Stimulated activated memory B cell treated with anti-CD40 and anti-IgM and Interleukin-4, amounts not matched to agents 10 μg/mL and 1 μg/mL and 100 μg/mL, for 72 hours (primary cell): ENCODE data around the gene CKMT2.

Experiments
- ATAC-seq: fragments of 150-1000 bp; cut with Tn5 transposase; 2 replicates; pipeline ENCODE4 v1.10.0; 2021
- H3K27ac Mint-ChIP-seq: one replicate; pipeline ENCODE4 v1.8.0; 2022; ENCODE audit warnings: mild to moderate bottlenecking, mixed read lengths
- H3K27me3 Mint-ChIP-seq: one replicate; pipeline ENCODE4 v1.8.0; 2022; ENCODE audit warnings: mixed read lengths
- H3K36me3 Mint-ChIP-seq: one replicate; pipeline ENCODE4 v1.8.0; 2022; ENCODE audit warnings: mixed read lengths
- H3K4me1 Mint-ChIP-seq: one replicate; pipeline ENCODE4 v1.8.0; 2022; ENCODE audit warnings: mixed read lengths
- H3K4me3 Mint-ChIP-seq: one replicate; pipeline ENCODE4 v1.8.0; 2022; ENCODE audit warnings: mild to moderate bottlenecking, moderate library complexity, mixed read lengths
- H3K9me3 Mint-ChIP-seq: one replicate; pipeline ENCODE4 v1.8.0; 2022; ENCODE audit warnings: mixed read lengths

CKMT2 gene

DNA sequence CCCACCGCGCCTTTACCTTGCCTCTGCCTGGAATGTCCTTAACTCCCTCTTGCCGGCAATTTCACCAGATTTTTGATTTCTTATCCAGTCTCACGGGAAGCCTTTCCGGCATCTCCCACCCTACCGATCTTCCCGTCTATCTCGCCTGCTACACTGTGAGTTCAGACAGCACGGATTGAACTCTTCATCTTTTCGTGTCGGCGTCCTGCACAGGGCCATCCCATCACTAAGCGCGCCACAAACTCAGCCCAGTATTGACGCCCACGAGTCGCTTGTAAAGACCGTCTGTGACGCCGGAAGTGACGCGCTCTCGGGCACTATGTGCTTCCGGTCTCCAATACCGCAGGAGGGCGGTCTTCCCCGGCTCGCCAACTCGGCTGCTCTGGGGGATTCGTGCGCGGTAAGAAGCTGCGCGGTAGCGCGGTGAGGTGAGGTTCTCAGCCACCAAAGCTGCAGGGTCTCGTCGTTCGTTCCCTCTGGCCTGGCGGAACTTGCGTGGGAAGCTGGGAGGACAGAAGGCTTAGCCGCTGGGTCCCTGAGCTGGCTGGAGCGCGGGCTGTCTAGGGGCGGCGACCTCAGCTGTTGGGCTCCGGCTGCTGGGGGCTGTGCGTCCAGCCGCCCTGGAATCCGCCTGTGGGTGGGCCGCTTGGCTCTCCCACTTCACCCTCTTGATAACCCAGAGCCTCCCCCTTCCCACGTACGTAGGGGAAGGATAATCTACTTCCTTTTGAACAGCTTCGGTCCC lies 68.3 kb downstream of the CKMT2 start, which contains the start of gene ZCCHC9:
TSS of gene ZCCHC9 (plus strand) at position 317 of the 745 bp plus-strand sequence. CDS start 3,171 bp downstream, outside the sequence.
- peaks cover 20% of the 10 kb centered on the region for H3K36me3 Mint-ChIP-seq
- no peaks in the 10 kb centered on the region for H3K27me3 Mint-ChIP-seq
- peak within 1 kb of the TSS; percentile 90 for H3K27ac Mint-ChIP-seq
- H3K4me1 Mint-ChIP-seq = peaks cover 23% of the 10 kb centered on the region
- ATAC-seq = peak; percentile 99
- no peaks in the 10 kb centered on the region for H3K9me3 Mint-ChIP-seq
- H3K4me3 Mint-ChIP-seq = peak within 1 kb of the TSS; percentile 89

DNA sequence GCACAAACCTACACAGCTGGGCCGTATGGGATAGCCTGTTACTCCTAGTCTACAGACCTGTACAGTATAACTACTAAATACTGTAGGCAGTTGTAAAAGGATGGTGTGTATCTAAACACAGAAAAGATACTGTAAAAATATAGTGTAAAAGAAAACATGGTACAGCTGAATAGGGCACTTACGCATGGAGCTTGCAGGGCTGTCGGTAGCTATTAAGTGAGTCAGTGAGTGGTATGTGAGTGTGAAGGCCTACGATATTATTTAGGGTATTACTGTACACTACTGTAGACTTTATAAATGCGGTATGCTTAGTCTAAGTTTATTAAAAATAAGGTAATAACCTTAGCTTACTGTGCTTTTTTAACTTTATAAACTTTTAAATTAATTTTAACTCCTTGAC lies 69.5 kb downstream of the CKMT2 start:
- H3K27me3 Mint-ChIP-seq = no peaks in the 10 kb centered on the region
- peaks cover 13% of the 10 kb centered on the region for H3K36me3 Mint-ChIP-seq
- H3K4me3 Mint-ChIP-seq = peak overlapping the region; percentile 89
- H3K9me3 Mint-ChIP-seq = no peaks in the 10 kb centered on the region
- peaks cover 23% of the 10 kb centered on the region for H3K4me1 Mint-ChIP-seq
- no peak overlapping the region for H3K27ac Mint-ChIP-seq
- no peak for ATAC-seq

DNA sequence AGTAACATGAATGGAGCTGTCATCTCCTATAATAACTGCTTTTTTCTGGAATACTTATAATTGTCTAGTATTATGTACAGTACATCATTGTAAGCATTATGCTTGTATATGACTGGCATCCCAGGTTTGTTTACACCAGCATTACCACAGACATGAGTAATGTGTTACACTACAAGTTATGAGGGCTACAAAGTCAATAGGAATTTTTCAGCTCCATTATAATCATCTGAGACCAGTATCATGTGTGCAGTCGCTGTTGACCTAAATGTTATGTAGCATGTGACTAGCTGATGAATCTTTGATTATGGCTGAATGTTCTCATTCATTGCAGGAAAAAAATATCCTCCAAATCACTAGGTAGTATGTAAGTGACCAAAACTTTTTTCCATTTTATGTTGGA lies 70.4 kb downstream of the CKMT2 start:
- H3K36me3 Mint-ChIP-seq = peaks cover 10% of the 10 kb centered on the region
- peaks cover 23% of the 10 kb centered on the region for H3K4me1 Mint-ChIP-seq
- no peak for ATAC-seq
- no peaks in the 10 kb centered on the region for H3K9me3 Mint-ChIP-seq
- no peak overlapping the region for H3K4me3 Mint-ChIP-seq
- H3K27ac Mint-ChIP-seq = no peak overlapping the region
- no peaks in the 10 kb centered on the region for H3K27me3 Mint-ChIP-seq

DNA sequence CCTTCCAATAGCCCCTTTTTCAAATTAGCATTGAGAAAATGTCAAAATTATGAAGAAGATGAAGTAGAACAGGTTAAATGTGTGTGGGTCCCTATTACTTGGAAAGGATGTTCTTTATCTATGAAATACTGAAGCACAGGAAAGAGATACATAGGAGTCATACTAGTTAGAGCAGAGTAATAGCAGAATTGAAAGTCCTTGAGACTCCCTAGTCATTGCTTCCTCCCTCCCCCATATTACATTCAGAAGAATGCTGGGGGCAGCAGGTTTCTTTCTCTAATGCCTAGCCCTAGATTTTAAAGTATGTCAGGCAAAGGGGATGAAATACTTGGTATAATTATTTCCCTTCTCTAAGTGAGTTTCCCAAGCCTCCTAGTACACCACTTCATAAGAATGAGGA lies 72.7 kb downstream of the CKMT2 start:
- peaks cover 25% of the 10 kb centered on the region for H3K36me3 Mint-ChIP-seq
- H3K4me1 Mint-ChIP-seq = peaks cover 7% of the 10 kb centered on the region
- no peak for ATAC-seq
- no peak overlapping the region for H3K27ac Mint-ChIP-seq
- no peak overlapping the region for H3K4me3 Mint-ChIP-seq
- no peaks in the 10 kb centered on the region for H3K27me3 Mint-ChIP-seq
- H3K9me3 Mint-ChIP-seq = no peaks in the 10 kb centered on the region

DNA sequence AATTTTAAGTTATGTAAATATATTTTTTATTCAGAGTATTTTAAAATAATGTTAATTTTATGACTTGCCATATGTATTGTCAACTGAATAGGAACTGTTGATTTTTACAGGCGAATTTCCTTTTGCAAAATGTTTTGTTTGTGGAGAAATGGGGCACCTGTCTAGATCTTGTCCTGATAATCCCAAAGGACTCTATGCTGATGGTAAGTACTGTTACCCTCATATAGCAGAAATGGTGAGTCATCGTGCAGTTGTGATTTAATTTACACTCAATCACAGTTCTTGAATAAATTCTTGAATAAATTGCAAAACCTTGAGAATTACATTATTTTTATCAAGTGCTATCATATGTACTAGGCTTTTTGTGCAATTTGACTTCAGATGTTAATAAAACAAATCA lies 75.7 kb downstream of the CKMT2 start:
- peaks cover 40% of the 10 kb centered on the region for H3K36me3 Mint-ChIP-seq
- no peaks in the 10 kb centered on the region for H3K9me3 Mint-ChIP-seq
- no peaks in the 10 kb centered on the region for H3K27me3 Mint-ChIP-seq
- ATAC-seq = no peak
- H3K4me1 Mint-ChIP-seq = peaks cover 7% of the 10 kb centered on the region
- no peak overlapping the region for H3K27ac Mint-ChIP-seq
- H3K4me3 Mint-ChIP-seq = no peak overlapping the region

DNA sequence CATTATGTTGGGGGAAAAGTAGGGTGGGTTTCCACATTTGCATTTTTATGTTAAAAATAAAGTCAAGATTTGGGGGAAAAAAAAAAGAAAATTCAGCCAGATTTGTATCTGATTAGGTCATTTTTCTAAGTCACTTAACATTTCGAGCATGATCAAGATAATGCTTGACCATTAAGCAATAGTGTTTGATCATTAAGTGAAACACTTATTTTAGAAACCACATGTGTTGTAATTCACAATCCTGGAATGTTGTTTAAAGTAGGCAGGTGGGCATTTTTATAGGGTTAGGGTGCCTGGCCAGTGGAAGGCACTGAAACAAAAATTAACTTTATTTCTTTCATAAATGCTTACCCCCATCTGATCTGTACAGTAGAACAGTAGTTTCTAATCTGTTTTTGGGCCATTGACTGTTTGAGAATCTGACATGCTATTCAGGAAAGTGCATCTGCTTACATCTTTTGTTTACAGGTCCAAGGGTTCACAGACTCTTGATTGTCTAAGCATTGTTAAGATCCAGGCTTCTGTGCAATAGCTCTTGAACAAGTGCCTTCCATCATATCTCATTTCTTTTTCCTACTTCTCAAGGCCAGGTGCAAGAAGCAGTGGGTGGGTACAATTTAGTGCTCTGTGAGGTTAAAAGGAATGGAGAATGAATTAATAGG lies 77.4 kb downstream of the CKMT2 start:
- H3K4me3 Mint-ChIP-seq = no peak overlapping the region
- no peak overlapping the region for H3K27ac Mint-ChIP-seq
- H3K27me3 Mint-ChIP-seq = no peaks in the 10 kb centered on the region
- no peaks in the 10 kb centered on the region for H3K4me1 Mint-ChIP-seq
- peaks cover 40% of the 10 kb centered on the region for H3K36me3 Mint-ChIP-seq
- no peaks in the 10 kb centered on the region for H3K9me3 Mint-ChIP-seq
- ATAC-seq = no peak

DNA sequence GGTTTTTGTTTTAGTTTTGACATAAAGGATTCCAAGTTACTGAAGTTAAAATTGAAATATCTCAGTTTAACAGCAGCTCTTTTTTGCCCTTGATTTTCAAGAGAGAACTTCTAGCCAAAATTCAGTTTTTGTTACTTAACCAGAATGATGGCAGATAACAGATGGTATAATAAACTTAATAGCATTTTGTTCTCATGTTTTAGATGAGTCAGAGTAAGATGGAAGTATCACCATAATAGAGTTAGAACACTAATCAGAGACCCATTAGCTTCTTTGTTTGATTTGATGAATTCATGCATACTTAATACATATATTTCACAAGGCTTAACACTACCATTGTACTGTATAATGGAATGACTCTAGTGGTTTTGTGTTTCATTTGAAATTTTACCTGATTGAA lies 80.2 kb downstream of the CKMT2 start:
- Mint-ChIP-seq H3K27ac (no peak overlapping the region), H3K9me3 (no peaks in the 10 kb centered on the region), H3K36me3 (peaks cover 40% of the 10 kb centered on the region), H3K4me1 (peaks cover 7% of the 10 kb centered on the region), H3K27me3 (no peaks in the 10 kb centered on the region), H3K4me3 (no peak overlapping the region)
- ATAC-seq = no peak

DNA sequence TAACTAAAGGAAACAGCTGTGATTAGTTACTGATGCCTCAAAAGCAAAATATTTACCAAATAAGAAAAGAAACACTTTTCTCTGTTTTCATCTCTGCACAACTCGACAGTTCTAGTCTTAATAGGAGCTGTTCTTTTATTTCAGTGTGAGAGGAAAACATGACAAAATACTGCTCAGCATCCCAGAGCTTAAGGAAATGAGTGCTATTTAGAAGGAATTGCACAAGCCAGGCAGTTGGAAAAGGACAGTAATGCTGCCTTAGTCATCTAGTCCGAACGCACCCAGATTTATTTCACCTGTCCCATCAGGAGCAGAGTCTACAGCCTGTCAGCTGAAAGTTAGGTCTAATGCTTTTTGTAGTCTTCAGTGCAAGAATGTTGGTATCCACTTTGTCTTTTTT lies 80.6 kb downstream of the CKMT2 start:
- peaks cover 40% of the 10 kb centered on the region for H3K36me3 Mint-ChIP-seq
- H3K4me3 Mint-ChIP-seq = no peak overlapping the region

DNA sequence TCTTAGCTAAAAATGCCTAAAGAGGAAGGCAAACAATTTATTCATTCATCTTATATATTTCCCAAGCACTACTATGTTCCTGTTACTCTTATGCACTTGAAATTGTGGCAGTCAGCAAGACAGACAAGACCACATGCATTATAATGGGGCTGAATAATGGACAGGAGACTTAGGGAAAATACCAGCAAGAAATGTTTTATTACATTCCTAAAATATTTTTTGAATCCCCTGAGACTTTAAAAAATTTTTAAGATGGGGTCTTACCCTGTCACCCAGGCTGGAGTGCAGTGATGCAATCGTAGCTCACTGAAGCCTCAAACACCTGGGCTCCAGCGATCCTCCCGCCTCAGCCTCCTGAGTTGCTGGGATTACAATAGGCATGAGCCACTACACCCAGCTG lies 81.5 kb downstream of the CKMT2 start:
- no peak for ATAC-seq
- Mint-ChIP-seq H3K36me3 (peaks cover 32% of the 10 kb centered on the region), H3K4me1 (peaks cover 7% of the 10 kb centered on the region), H3K9me3 (no peaks in the 10 kb centered on the region), H3K27ac (no peak overlapping the region), H3K4me3 (no peak overlapping the region), H3K27me3 (no peaks in the 10 kb centered on the region)

More for the DNA sequence above, 80.6 kb downstream of the CKMT2 start:
- Mint-ChIP-seq H3K27ac (no peak overlapping the region), H3K9me3 (no peaks in the 10 kb centered on the region), H3K4me1 (peaks cover 7% of the 10 kb centered on the region), H3K27me3 (no peaks in the 10 kb centered on the region)
- no peak for ATAC-seq

DNA sequence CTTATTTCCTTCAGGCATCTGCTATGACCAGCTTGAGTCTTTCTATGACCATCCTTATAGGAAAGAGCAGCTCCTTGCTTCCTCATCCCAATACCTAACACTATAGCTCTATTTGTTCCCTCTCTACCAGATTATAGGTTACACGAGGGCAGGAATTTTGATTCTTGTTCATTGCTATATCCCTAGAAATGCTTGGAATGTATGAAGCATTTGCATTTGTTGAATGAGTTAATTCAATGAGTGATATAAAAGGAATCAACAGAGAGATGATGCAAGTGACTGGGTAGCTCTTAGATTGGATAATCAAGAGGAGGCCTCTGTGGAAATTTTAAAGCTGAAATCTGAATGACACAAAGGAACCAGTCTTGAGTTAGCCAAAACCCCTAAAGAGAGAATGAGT lies 82.2 kb downstream of the CKMT2 start:
- no peak overlapping the region for H3K27ac Mint-ChIP-seq
- peaks cover 7% of the 10 kb centered on the region for H3K4me1 Mint-ChIP-seq
- peaks cover 27% of the 10 kb centered on the region for H3K36me3 Mint-ChIP-seq
- ATAC-seq = no peak
- no peaks in the 10 kb centered on the region for H3K27me3 Mint-ChIP-seq
- H3K4me3 Mint-ChIP-seq = no peak overlapping the region
- no peaks in the 10 kb centered on the region for H3K9me3 Mint-ChIP-seq

DNA sequence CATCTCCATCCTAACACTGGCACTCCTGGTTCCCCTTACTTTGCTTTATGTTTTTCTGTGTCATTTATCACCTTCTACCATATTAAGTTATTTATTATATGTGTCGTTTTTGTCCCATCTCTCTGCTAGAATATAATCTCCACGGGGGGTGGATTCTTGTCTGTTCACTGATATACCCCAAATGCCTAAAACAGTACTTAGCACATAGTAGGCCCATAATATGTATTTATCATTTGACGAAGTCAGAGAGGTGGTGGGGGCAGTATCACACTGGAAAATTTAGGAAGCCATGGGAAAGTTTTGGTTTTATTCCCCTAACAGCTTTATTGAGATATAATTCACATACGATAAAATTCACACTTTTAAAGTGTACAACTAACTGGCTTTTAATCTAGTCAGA lies 82.7 kb downstream of the CKMT2 start:
- ATAC-seq = no peak
- Mint-ChIP-seq H3K36me3 (peaks cover 22% of the 10 kb centered on the region), H3K27ac (no peak overlapping the region), H3K4me1 (peaks cover 7% of the 10 kb centered on the region), H3K27me3 (no peaks in the 10 kb centered on the region), H3K9me3 (no peaks in the 10 kb centered on the region), H3K4me3 (no peak overlapping the region)
